ENCODE data around the gene SLIT3. TPM values are rescaled to one million over a fixed set of nuclear protein-coding genes. Genes with fewer than 3 reads are reported as not detected.

SLIT3 gene
- polyA plus RNA-seq, 4 donors, result 55.4 to 60.5 (median 57.8) TPM

GRCh38 chr5:168883991-168884390 is 416.9 kb downstream of the SLIT3 start:
- no peak for DNase-seq (ENCODE audit: low read depth in 4 of 4, low spot score in 3 of 4)

GRCh38 chr5:168883281-168883741 is 417.6 kb downstream of the SLIT3 start:
- DNase-seq (ENCODE audit: low read depth in 4 of 4, low spot score in 3 of 4), result no peak

GRCh38 chr5:168882283-168882682 is 418.7 kb downstream of the SLIT3 start:
- DNase-seq (ENCODE audit: low read depth in 4 of 4, low spot score in 3 of 4), result no peak

GRCh38 chr5:168881427-168882149 is 419.4 kb downstream of the SLIT3 start:
- no peak for DNase-seq (ENCODE audit: low read depth in 4 of 4, low spot score in 3 of 4)

GRCh38 chr5:168879929-168880328 is 421.0 kb downstream of the SLIT3 start:
- no peak for DNase-seq (ENCODE audit: low read depth in 4 of 4, low spot score in 3 of 4)

- no peak for DNase-seq (ENCODE audit: low read depth in 4 of 4, low spot score in 3 of 4)
These were observed 421.6 kb downstream of the SLIT3 start for GRCh38 chr5:168879331-168879730.

- no peak for DNase-seq (ENCODE audit: low read depth in 4 of 4, low spot score in 3 of 4)
These were observed 422.7 kb downstream of the SLIT3 start for GRCh38 chr5:168878135-168878745.

- DNase-seq (ENCODE audit: low read depth in 4 of 4, low spot score in 3 of 4), result peak in 1 of 4 donors; percentile 53
These were observed 423.6 kb downstream of the SLIT3 start for GRCh38 chr5:168877132-168877892.

GRCh38 chr5:168876419-168876818 is 424.5 kb downstream of the SLIT3 start:
- DNase-seq (ENCODE audit: low read depth in 4 of 4, low spot score in 3 of 4), result no peak

GRCh38 chr5:168875832-168876231 is 425.1 kb downstream of the SLIT3 start:
- no peak for DNase-seq (ENCODE audit: low read depth in 4 of 4, low spot score in 3 of 4)

- no peak for DNase-seq (ENCODE audit: low read depth in 4 of 4, low spot score in 3 of 4)
These were observed 426.1 kb downstream of the SLIT3 start for GRCh38 chr5:168874713-168875380.

GRCh38 chr5:168872246-168872645 is 428.7 kb downstream of the SLIT3 start:
- no peak for DNase-seq (ENCODE audit: low read depth in 4 of 4, low spot score in 3 of 4)

- DNase-seq (ENCODE audit: low read depth in 4 of 4, low spot score in 3 of 4), result no peak
These were observed 430.0 kb downstream of the SLIT3 start for GRCh38 chr5:168870910-168871309.

- no peak for DNase-seq (ENCODE audit: low read depth in 4 of 4, low spot score in 3 of 4)
These were observed 431.2 kb downstream of the SLIT3 start for GRCh38 chr5:168869615-168870227.

- DNase-seq (ENCODE audit: low read depth in 4 of 4, low spot score in 3 of 4), result no peak
These were observed 433.7 kb downstream of the SLIT3 start for GRCh38 chr5:168867241-168867640.

- no peak for DNase-seq (ENCODE audit: low read depth in 4 of 4, low spot score in 3 of 4)
These were observed 435.0 kb downstream of the SLIT3 start for GRCh38 chr5:168865968-168866367.

- DNase-seq (ENCODE audit: low read depth in 4 of 4, low spot score in 3 of 4), result no peak
These were observed 437.9 kb downstream of the SLIT3 start for GRCh38 chr5:168863021-168863420.

- no peak for DNase-seq (ENCODE audit: low read depth in 4 of 4, low spot score in 3 of 4)
These were observed 440.4 kb downstream of the SLIT3 start for GRCh38 chr5:168860503-168860902.

GRCh38 chr5:168860081-168860480 is 440.9 kb downstream of the SLIT3 start:
- no peak for DNase-seq (ENCODE audit: low read depth in 4 of 4, low spot score in 3 of 4)

- no peak for DNase-seq (ENCODE audit: low read depth in 4 of 4, low spot score in 3 of 4)
These were observed 441.5 kb downstream of the SLIT3 start for GRCh38 chr5:168859471-168859870.

- no peak for DNase-seq (ENCODE audit: low read depth in 4 of 4, low spot score in 3 of 4)
These were observed 441.9 kb downstream of the SLIT3 start for GRCh38 chr5:168858994-168859393.
